HL-60 (cell line): ENCODE measurements around the gene NPNT.

Source experiments
- CTCF ChIP-seq: IDR thresholded peaks from one replicate; pipeline ENCODE4 v1.5.1; 2011; ENCODE audit warnings: low read length, control low read depth, inconsistent platforms; ENCODE audit not compliant: insufficient read depth
- GABPA ChIP-seq: IDR thresholded peaks from 2 replicates; pipeline ENCODE4 v1.6.1; 2012; ENCODE audit warnings: low read depth
- POLR2AphosphoS5 ChIP-seq: IDR thresholded peaks from 2 replicates; pipeline ENCODE4 v1.6.1; 2012; ENCODE audit warnings: low read depth
- REST ChIP-seq: IDR thresholded peaks from 2 replicates; pipeline ENCODE4 v1.6.1; 2012; ENCODE audit warnings: low read depth; ENCODE audit not compliant: insufficient replicate concordance

- no peak for TF ChIP-seq CTCF
- TF ChIP-seq POLR2AphosphoS5: no peak
- TF ChIP-seq REST: no peak
- no peak for TF ChIP-seq GABPA
Observed at GRCh38 chr4:105936901-105937300, 41.6 kb downstream of the NPNT start.
